OCI-LY7 (cell line): ENCODE data around the gene TMEM208. TPM values are rescaled to one million over a fixed set of nuclear protein-coding genes. Genes with fewer than 3 reads are reported as not detected.
A peak's percentile ranks its signal among the peaks of the same experiment; 100 is the strongest.

ENCODE experiments used
- BruUV-seq: library from RNA; stranded (reverse); fragments of 400-500 nt; replicated peaks from 2 replicates; lab custom pipeline; 2021; lab: Mats Ljungman, UMichigan
- CTCF ChIA-PET: fragments of 300-600 bp; sonication (Branson Sonifier 250); formaldehyde crosslinking; loops from one replicate; lab custom pipeline; 2022; ENCODE audit warnings: antibody characterized with exemption; ENCODE audit not compliant: unreplicated experiment; lab: Charles Lee
- POLR2A ChIA-PET: fragments of 300-600 bp; sonication (Branson Sonifier 250); formaldehyde crosslinking; loops from one replicate; lab custom pipeline; 2022; ENCODE audit warnings: antibody characterized with exemption; lab: Charles Lee
- DNase-seq: peaks from one replicate; pipeline ENCODE4 v3.0.0-alpha.2; 2015; ENCODE audit warnings: low spot score
- H2AFZ ChIP-seq: fragments of 200-600 bp; sonication (generic), shearing (Covaris generic); 2 replicates; pipeline ENCODE4 v1.6.1; 2014; ENCODE audit warnings: mild to moderate bottlenecking, antibody characterized with exemption, low read length, moderate library complexity
- H3K27ac ChIP-seq: fragments of 200-600 bp; sonication (generic); 2 replicates; pipeline ENCODE4 v1.5.1; 2014; ENCODE audit warnings: mixed run types, low read depth, mild to moderate bottlenecking, moderate library complexity, low read length, inconsistent platforms; ENCODE audit not compliant: poor library complexity, severe bottlenecking
- H3K36me3 ChIP-seq: fragments of 200-600 bp; sonication (generic); 2 replicates; pipeline ENCODE4 v1.6.1; 2014; ENCODE audit warnings: mild to moderate bottlenecking, antibody characterized with exemption, low read length, moderate library complexity, mixed read lengths; ENCODE audit not compliant: insufficient read depth
- H3K4me1 ChIP-seq: fragments of 200-600 bp; sonication (generic); 2 replicates; pipeline ENCODE4 v1.5.1; 2014; ENCODE audit warnings: mild to moderate bottlenecking, low read length; ENCODE audit not compliant: insufficient read depth, poor library complexity, severe bottlenecking
- H3K4me2 ChIP-seq: fragments of 200-600 bp; sonication (generic); 2 replicates; pipeline ENCODE4 v1.6.1; 2014; ENCODE audit warnings: mild to moderate bottlenecking, low read length
- H3K4me3 ChIP-seq: fragments of 200-600 bp; sonication (generic); 2 replicates; pipeline ENCODE4 v1.5.1; 2014; ENCODE audit warnings: mild to moderate bottlenecking, low read depth, low read length; ENCODE audit not compliant: poor library complexity, severe bottlenecking
- H3K79me2 ChIP-seq: fragments of 200-600 bp; sonication (generic); 2 replicates; pipeline ENCODE4 v1.6.1; 2016; ENCODE audit warnings: low read depth, mild to moderate bottlenecking, low read length, moderate library complexity, mixed read lengths; ENCODE audit not compliant: insufficient read depth
- H3K9me2 ChIP-seq: fragments of 200-600 bp; sonication (generic); 2 replicates; pipeline ENCODE4 v1.6.1; 2016; ENCODE audit warnings: mild to moderate bottlenecking, low read length, mixed read lengths; ENCODE audit not compliant: insufficient read depth
- H3K9me3 ChIP-seq: fragments of 200-600 bp; sonication (generic); 2 replicates; pipeline ENCODE4 v1.6.1; 2014; ENCODE audit warnings: mild to moderate bottlenecking, mixed run types, low read length, mixed read lengths
- H4K20me1 ChIP-seq: fragments of 200-600 bp; sonication (generic); 2 replicates; pipeline ENCODE4 v1.6.1; 2014; ENCODE audit warnings: mild to moderate bottlenecking, antibody characterized with exemption, low read length, moderate library complexity, mixed read lengths; ENCODE audit not compliant: insufficient read depth
- CTCF ChIP-seq: fragments of 200-600 bp; sonication (generic); conservative IDR thresholded peaks from 2 replicates; pipeline ENCODE4 v1.5.1; 2014; ENCODE audit warnings: mild to moderate bottlenecking, antibody characterized with exemption, low read length, moderate library complexity, mixed read lengths
- EZH2phosphoT487 ChIP-seq: fragments of 200-600 bp; sonication (generic); IDR thresholded peaks from 2 replicates; pipeline ENCODE4 v1.6.1; 2018; ENCODE audit warnings: low read depth, borderline replicate concordance, mild to moderate bottlenecking, mixed run types, antibody characterized with exemption, low read length, moderate library complexity, mixed read lengths
- intact Hi-C: fragments of 100-400 bp; cut with micrococcal nuclease; formaldehyde crosslinking; loops from one replicate; pipeline ENCODE4 v1.10.0; 2022; ENCODE audit not compliant: unreplicated experiment
- total RNA-seq, 2 experiments: library from RNA; depleted of rRNA in 1 of 2; stranded (reverse); fragments of >200 nt in 1 of 2; shearing (Covaris generic) in 1 of 2; gene quantifications; 2 replicates each; pipeline ENCODE4 v1.2.3, GENCODE V29; 2014 to 2022

Gene TMEM208
- total RNA-seq, 2 experiments from 2014 or later, result 19.9 to 26.4 TPM

GRCh38 chr16:67236563-67237395 lies 9.8 kb downstream of the TMEM208 start:
- intact Hi-C loops, result no loop called here
- no peak overlapping the region for H2AFZ ChIP-seq
- ChIA-PET POLR2A (interaction anchor here (1.3 to 2.1 kb wide), 2 partner anchors 8 to 10 kb away, joined by 7 to 11 read pairs; partner anchors contain the start of gene TMEM208), CTCF (interaction anchor here (0.6 kb wide), 1 partner anchor 10 kb away, joined by 7 read pairs; the partner anchor contains the start of gene TMEM208)
- peak; percentile 83 for DNase-seq
- TF ChIP-seq CTCF (no peak), EZH2phosphoT487 (no peak)
- H3K4me2 ChIP-seq, result no peak overlapping the region
- H4K20me1 ChIP-seq, result no peaks in the 10 kb centered on the region
- no TSS peak for BruUV-seq
- H3K4me1 ChIP-seq, result peaks cover 12% of the 10 kb centered on the region
- H3K27ac ChIP-seq, result no peak overlapping the region
- H3K36me3 ChIP-seq, result peaks cover 33% of the 10 kb centered on the region
- no peak overlapping the region for H3K4me3 ChIP-seq
- H3K9me2 ChIP-seq, result no peaks in the 10 kb centered on the region
- no peaks in the 10 kb centered on the region for H3K9me3 ChIP-seq
- no peaks in the 10 kb centered on the region for H3K79me2 ChIP-seq

GRCh38 chr16:67237396-67238277 lies 10.7 kb downstream of the TMEM208 start:
- ChIA-PET POLR2A (interaction anchor here (2.1 kb wide), 1 partner anchor 11 kb away, joined by 11 read pairs; the partner anchor contains the start of gene TMEM208), CTCF (interaction anchor here (0.6 kb wide), 1 partner anchor 45 kb away, joined by 3 read pairs; the partner anchor contains the start of gene E2F4)
- H4K20me1 ChIP-seq, result no peaks in the 10 kb centered on the region
- peaks cover 20% of the 10 kb centered on the region for H3K4me1 ChIP-seq
- no peaks in the 10 kb centered on the region for H3K79me2 ChIP-seq
- no peak overlapping the region for H2AFZ ChIP-seq
- DNase-seq, result no peak
- H3K27ac ChIP-seq, result no peak overlapping the region
- peaks cover 27% of the 10 kb centered on the region for H3K36me3 ChIP-seq
- TF ChIP-seq EZH2phosphoT487 (no peak), CTCF (no peak)
- no peak overlapping the region for H3K4me3 ChIP-seq
- no peaks in the 10 kb centered on the region for H3K9me3 ChIP-seq
- H3K4me2 ChIP-seq, result no peak overlapping the region
- BruUV-seq, result TSS peak; percentile 42
- intact Hi-C loops, result no loop called here
- no peaks in the 10 kb centered on the region for H3K9me2 ChIP-seq
